Neural cell (in vitro differentiated cells): ENCODE data around the gene FGB. TPM values are rescaled to one million over a fixed set of nuclear protein-coding genes. Genes with fewer than 3 reads are reported as not detected.

Source experiments
- H2AFZ ChIP-seq: fragments of 200-600, 300-800 bp; sonication (generic), shearing (Covaris generic); 2 replicates; pipeline ENCODE4 v1.6.0; 2014; ENCODE audit warnings: low read depth, mild to moderate bottlenecking, antibody characterized with exemption, low read length, moderate library complexity
- H3F3A ChIP-seq: fragments of 200-600 bp; shearing (Covaris generic); 2 replicates; pipeline ENCODE4 v1.6.1; 2016; ENCODE audit warnings: mild to moderate bottlenecking, moderate library complexity, mixed read lengths, antibody characterized with exemption, low read length; ENCODE audit not compliant: insufficient read depth, poor library complexity, severe bottlenecking
- H3K27ac ChIP-seq: fragments of 200-600, 300-800 bp; sonication (generic), shearing (Covaris generic); 2 replicates; pipeline ENCODE4 v1.5.1; 2014; ENCODE audit warnings: mild to moderate bottlenecking, low read length, moderate library complexity
- H3K27me3 ChIP-seq: fragments of 300-800, 200-600 bp; sonication (generic), shearing (Covaris generic); 2 replicates; pipeline ENCODE4 v1.6.0; 2014; ENCODE audit warnings: mild to moderate bottlenecking, low read depth, low read length, moderate library complexity; ENCODE audit not compliant: insufficient read depth
- H3K36me3 ChIP-seq: fragments of 300-800, 200-600 bp; sonication (generic), shearing (Covaris generic); 2 replicates; pipeline ENCODE4 v1.5.1; 2014; ENCODE audit warnings: mild to moderate bottlenecking, antibody characterized with exemption, low read length, moderate library complexity; ENCODE audit not compliant: insufficient read depth
- H3K4me2 ChIP-seq: fragments of 300-800, 200-600 bp; sonication (generic), shearing (Covaris generic); 2 replicates; pipeline ENCODE4 v1.6.0; 2014; ENCODE audit warnings: mild to moderate bottlenecking, low read length
- H3K4me3 ChIP-seq: fragments of 300-800, 200-600 bp; sonication (generic), shearing (Covaris generic); 2 replicates; pipeline ENCODE4 v1.5.1; 2014; ENCODE audit warnings: mild to moderate bottlenecking, low read length, moderate library complexity
- H3K79me2 ChIP-seq: fragments of 200-600 bp; shearing (Covaris generic); replicated peaks from 2 replicates; pipeline ENCODE4 v1.6.0; 2014; ENCODE audit warnings: mild to moderate bottlenecking, low read length, moderate library complexity; ENCODE audit not compliant: insufficient read depth
- H3K9ac ChIP-seq: fragments of 300-800, 200-600 bp; sonication (generic), shearing (Covaris generic); 2 replicates; pipeline ENCODE4 v1.6.1; 2016; ENCODE audit warnings: mild to moderate bottlenecking, low read length, mixed read lengths
- H3K9me2 ChIP-seq: fragments of 200-600 bp; shearing (Covaris generic); 2 replicates; pipeline ENCODE4 v1.6.1; 2016; ENCODE audit warnings: mild to moderate bottlenecking, low read length, mixed read lengths; ENCODE audit not compliant: insufficient read depth
- H3K9me3 ChIP-seq: fragments of 200-600, 300-800 bp; sonication (generic), shearing (Covaris generic); 2 replicates; pipeline ENCODE4 v1.6.1; 2016; ENCODE audit warnings: mild to moderate bottlenecking, mixed run types, low read length, moderate library complexity, mixed read lengths
- H4K20me1 ChIP-seq: fragments of 200-600 bp; shearing (Covaris generic); 2 replicates; pipeline ENCODE4 v1.6.1; 2016; ENCODE audit warnings: mild to moderate bottlenecking, mixed run types; ENCODE audit not compliant: insufficient read depth
- EP300 ChIP-seq: fragments of 450-650 bp; conservative IDR thresholded peaks from 2 replicates; pipeline ENCODE4 v1.6.1; 2014; ENCODE audit warnings: antibody characterized with exemption, mild to moderate bottlenecking, moderate library complexity; ENCODE audit not compliant: poor library complexity, severe bottlenecking
- EZH2 ChIP-seq: fragments of 200-600, 300-800 bp; shearing (Covaris generic), sonication (generic); IDR thresholded peaks from 2 replicates; pipeline ENCODE4 v1.6.1; 2014; ENCODE audit warnings: antibody characterized with exemption, low read length, borderline replicate concordance, mild to moderate bottlenecking; ENCODE audit not compliant: insufficient read depth, poor library complexity, severe bottlenecking
- MXI1 ChIP-seq: fragments of 450-650 bp; conservative IDR thresholded peaks from 2 replicates; pipeline ENCODE4 v1.6.1; 2014; ENCODE audit warnings: antibody characterized with exemption, mild to moderate bottlenecking; ENCODE audit not compliant: poor library complexity, severe bottlenecking
- POLR2AphosphoS5 ChIP-seq: IDR thresholded peaks from 2 replicates; pipeline ENCODE4 v1.6.1; 2012
- RAD21 ChIP-seq: fragments of 450-650 bp; conservative IDR thresholded peaks from 2 replicates; pipeline ENCODE4 v1.6.1; 2014; ENCODE audit warnings: antibody characterized with exemption, mild to moderate bottlenecking, moderate library complexity
- SMC3 ChIP-seq: fragments of 450-650 bp; conservative IDR thresholded peaks from 2 replicates; pipeline ENCODE4 v1.6.1; 2014; ENCODE audit warnings: antibody characterized with exemption, mild to moderate bottlenecking, moderate library complexity; ENCODE audit not compliant: poor library complexity
- TAF1 ChIP-seq: IDR thresholded peaks from 2 replicates; pipeline ENCODE4 v1.6.1; 2012; ENCODE audit warnings: low read depth
- polyA plus RNA-seq: library from polyadenylated mRNA; depleted of rRNA; stranded (reverse); fragments of >200 nt; gene quantifications from 2 replicates; pipeline ENCODE4 v1.2.3, GENCODE V29; 2014
- TF ChIP-seq, protein P1 (sequence below): fragments of 450-650 bp; IDR thresholded peaks from 2 replicates; pipeline ENCODE4 v1.5.1; 2014; ENCODE audit warnings: antibody characterized with exemption, mild to moderate bottlenecking, moderate library complexity; ENCODE audit not compliant: poor library complexity, severe bottlenecking
- TF ChIP-seq, protein P2 (sequence below): IDR thresholded peaks from 2 replicates; pipeline ENCODE4 v1.6.1; 2012; ENCODE audit warnings: borderline replicate concordance

FGB gene
- polyA plus RNA-seq, 1 donor from 2014 or later = not detected

- peak within 1 kb of the TSS; percentile 70 for H2AFZ ChIP-seq
- no peaks in the 10 kb centered on the region for H3K9me2 ChIP-seq
- no peaks in the 10 kb centered on the region for H3F3A ChIP-seq
- no peaks in the 10 kb centered on the region for H3K27me3 ChIP-seq
- peaks cover 25% of the 10 kb centered on the region for H3K79me2 ChIP-seq
- H4K20me1 ChIP-seq = no peaks in the 10 kb centered on the region
- peak within 1 kb of the TSS; percentile 78 for H3K4me3 ChIP-seq
- H3K9ac ChIP-seq = peak within 1 kb of the TSS; percentile 82
- H3K27ac ChIP-seq = peak within 1 kb of the TSS; percentile 77
- H3K36me3 ChIP-seq = peaks cover 1% of the 10 kb centered on the region
- H3K9me3 ChIP-seq = no peaks in the 10 kb centered on the region
- peak within 1 kb of the TSS; percentile 87 for H3K4me2 ChIP-seq
- TF ChIP-seq RAD21 (no peak), TAF1 (peak; percentile 54), EP300 (peak; percentile 38), EZH2 (no peak), SMC3 (peak; percentile 52), POLR2AphosphoS5 (peak; percentile 85), MXI1 (peak; percentile 87)
- TF ChIP-seq, protein P1, sequence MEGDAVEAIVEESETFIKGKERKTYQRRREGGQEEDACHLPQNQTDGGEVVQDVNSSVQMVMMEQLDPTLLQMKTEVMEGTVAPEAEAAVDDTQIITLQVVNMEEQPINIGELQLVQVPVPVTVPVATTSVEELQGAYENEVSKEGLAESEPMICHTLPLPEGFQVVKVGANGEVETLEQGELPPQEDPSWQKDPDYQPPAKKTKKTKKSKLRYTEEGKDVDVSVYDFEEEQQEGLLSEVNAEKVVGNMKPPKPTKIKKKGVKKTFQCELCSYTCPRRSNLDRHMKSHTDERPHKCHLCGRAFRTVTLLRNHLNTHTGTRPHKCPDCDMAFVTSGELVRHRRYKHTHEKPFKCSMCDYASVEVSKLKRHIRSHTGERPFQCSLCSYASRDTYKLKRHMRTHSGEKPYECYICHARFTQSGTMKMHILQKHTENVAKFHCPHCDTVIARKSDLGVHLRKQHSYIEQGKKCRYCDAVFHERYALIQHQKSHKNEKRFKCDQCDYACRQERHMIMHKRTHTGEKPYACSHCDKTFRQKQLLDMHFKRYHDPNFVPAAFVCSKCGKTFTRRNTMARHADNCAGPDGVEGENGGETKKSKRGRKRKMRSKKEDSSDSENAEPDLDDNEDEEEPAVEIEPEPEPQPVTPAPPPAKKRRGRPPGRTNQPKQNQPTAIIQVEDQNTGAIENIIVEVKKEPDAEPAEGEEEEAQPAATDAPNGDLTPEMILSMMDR = peak; percentile 70
- TF ChIP-seq, protein P2, sequence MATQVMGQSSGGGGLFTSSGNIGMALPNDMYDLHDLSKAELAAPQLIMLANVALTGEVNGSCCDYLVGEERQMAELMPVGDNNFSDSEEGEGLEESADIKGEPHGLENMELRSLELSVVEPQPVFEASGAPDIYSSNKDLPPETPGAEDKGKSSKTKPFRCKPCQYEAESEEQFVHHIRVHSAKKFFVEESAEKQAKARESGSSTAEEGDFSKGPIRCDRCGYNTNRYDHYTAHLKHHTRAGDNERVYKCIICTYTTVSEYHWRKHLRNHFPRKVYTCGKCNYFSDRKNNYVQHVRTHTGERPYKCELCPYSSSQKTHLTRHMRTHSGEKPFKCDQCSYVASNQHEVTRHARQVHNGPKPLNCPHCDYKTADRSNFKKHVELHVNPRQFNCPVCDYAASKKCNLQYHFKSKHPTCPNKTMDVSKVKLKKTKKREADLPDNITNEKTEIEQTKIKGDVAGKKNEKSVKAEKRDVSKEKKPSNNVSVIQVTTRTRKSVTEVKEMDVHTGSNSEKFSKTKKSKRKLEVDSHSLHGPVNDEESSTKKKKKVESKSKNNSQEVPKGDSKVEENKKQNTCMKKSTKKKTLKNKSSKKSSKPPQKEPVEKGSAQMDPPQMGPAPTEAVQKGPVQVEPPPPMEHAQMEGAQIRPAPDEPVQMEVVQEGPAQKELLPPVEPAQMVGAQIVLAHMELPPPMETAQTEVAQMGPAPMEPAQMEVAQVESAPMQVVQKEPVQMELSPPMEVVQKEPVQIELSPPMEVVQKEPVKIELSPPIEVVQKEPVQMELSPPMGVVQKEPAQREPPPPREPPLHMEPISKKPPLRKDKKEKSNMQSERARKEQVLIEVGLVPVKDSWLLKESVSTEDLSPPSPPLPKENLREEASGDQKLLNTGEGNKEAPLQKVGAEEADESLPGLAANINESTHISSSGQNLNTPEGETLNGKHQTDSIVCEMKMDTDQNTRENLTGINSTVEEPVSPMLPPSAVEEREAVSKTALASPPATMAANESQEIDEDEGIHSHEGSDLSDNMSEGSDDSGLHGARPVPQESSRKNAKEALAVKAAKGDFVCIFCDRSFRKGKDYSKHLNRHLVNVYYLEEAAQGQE = no peak
These were observed 12.7 kb upstream of the FGB start, which contains the start of gene PLRG1 for GRCh38 chr4:154549894-154550790. PLRG1 (minus strand) TSS chr4:154550400; CDS start chr4:154550308, 92 bp downstream.

DNA sequence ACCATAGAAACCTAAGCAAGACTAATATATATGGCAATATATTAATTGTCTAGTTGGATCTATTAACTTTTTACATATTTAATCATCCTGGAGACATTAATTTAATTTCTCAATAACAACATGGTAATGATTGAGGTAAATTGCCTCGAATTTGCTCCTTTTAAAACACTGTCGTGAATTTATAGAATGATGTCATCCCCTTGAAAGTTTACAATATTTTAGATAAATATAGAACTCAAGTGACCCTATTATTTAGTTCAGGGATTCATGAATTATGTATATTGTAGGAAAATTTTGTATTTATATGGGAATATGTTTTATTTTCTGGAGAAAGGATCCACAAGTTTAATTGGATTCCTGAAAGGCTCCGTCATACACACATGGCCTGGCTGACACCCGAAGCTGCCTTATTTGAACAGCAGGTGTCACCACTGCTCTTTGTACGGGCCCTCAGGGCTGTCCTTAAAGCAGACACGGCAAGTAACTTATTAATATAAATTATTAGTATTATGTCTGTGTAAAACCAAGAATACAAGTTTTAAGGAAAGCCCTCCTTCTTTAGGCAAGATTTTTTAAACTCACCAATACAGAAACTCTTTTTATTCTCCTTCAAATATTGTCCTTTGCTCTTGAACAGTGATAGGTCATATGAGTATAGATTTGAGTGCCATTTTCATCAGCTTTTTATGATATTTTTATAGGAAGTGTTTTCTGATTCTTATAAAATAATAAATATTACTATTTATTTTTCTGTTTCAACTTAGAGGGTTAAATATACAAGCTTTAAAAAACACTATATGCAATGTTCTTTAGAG, 10.7 kb upstream of the FGB start:
- H2AFZ ChIP-seq = no peak overlapping the region
- no peak overlapping the region for H3K9ac ChIP-seq
- peaks cover 25% of the 10 kb centered on the region for H3K79me2 ChIP-seq
- no peaks in the 10 kb centered on the region for H4K20me1 ChIP-seq
- H3K27me3 ChIP-seq = no peaks in the 10 kb centered on the region
- no peak overlapping the region for H3K4me3 ChIP-seq
- no peaks in the 10 kb centered on the region for H3F3A ChIP-seq
- H3K36me3 ChIP-seq = no peaks in the 10 kb centered on the region
- no peak overlapping the region for H3K4me2 ChIP-seq
- no peaks in the 10 kb centered on the region for H3K9me2 ChIP-seq
- H3K9me3 ChIP-seq = no peaks in the 10 kb centered on the region
- peak; percentile 91 for TF ChIP-seq SMC3
- peak; percentile 90 for TF ChIP-seq RAD21
- TF ChIP-seq EP300 = no peak
- TF ChIP-seq, protein P1 = peak; percentile 85
- no peak for TF ChIP-seq TAF1
- TF ChIP-seq, protein P2 = no peak
- no peak for TF ChIP-seq POLR2AphosphoS5
- TF ChIP-seq EZH2 = no peak
- no peak for TF ChIP-seq MXI1
- no peak overlapping the region for H3K27ac ChIP-seq
